HG03558 (cell line): ENCODE data around the gene PNLDC1.

Source experiments
- ATAC-seq: cut with Tn5 transposase; IDR thresholded peaks from one replicate; pipeline ENCODE4 v1.9.1; 2021; ENCODE audit warnings: moderate number of reproducible peaks; ENCODE audit not compliant: unreplicated experiment; ENCODE audit errors: extremely low read depth

The PNLDC1 gene, protein sequence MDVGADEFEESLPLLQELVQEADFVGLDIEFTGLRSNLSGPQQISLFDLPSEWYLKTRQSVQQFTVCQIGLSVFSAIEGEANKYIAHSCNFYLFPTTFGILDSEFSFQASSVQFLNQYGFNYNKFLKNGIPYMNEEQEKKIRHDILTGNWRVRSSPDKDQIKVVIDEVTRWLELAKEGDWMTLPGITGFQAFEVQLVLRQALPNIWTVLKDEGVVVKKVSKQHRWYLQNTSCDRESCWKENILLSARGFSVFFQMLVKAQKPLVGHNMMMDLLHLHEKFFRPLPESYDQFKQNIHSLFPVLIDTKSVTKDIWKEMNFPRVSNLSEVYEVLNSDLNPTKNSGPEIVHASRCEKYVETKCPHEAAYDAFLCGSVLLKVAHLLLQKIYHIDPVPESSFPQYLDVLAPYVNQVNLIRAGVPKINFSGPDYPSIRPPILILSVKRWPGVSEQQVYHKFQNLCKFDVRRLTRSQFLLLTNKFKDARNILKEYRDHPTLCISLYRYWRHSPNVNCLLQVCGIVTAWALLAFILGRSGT

DNA sequence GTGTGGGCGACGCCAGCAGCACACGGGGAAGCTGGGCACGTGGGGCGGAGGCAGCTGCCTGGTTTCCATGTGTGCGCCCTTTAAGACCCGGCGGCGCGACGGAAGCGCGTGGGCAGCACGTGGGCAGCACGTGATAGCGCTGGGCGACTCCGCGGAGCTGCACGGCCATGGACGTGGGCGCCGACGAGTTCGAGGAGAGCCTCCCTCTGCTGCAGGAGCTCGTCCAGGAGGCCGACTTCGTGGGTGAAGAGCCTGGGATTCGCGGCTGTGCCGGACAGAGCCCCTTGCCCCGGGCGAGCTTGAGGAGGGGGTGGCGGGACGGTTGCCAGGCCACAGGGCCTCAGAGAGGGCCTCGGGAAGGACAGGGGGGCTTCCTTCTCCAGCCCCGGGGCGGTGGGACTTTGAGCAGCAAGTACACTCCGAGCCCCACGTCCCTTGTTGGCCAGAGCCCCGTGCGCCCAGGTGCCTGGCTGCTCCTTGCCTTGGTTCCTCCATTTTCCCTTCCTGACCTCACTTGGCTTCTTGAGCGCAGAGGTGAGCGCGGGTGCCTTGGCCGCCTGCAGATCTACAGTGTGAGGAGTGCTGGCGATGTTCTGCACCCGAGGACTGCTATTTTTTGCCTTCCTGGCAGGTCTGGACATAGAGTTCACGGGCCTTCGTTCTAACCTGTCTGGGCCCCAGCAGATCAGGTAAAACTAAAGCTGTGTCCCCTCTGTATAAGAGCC is at the start of gene PNLDC1:
TSS of gene PNLDC1 (plus strand) at position 136 of the 725 bp plus-strand sequence. CDS start at position 168, 32 bp downstream.
- no peak for ATAC-seq

- no peak for ATAC-seq
Measured at GRCh38 chr6:159751448-159751847, 48.6 kb upstream of the PNLDC1 start.

GRCh38 chr6:159753081-159753872 is 46.8 kb upstream of the PNLDC1 start:
- ATAC-seq: no peak

DNA sequence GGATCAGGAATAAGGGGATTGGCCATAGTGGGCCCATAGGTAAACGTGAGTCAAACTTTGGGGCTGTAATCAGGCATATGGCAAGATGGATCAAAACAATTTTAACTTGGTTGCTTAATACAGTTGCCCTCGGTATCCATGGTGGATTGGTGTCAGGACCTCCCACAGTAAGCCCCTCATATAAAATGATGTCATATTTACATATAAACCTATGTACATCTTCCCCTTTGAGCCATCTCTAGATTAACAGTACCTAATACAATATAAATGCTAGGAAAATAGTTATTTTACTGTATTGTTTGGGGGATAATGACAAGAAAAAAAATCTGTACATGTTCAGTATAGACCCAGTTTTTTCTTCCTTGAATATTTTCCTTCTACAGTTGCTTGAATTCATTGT is 45.7 kb upstream of the PNLDC1 start:
- no peak for ATAC-seq

DNA sequence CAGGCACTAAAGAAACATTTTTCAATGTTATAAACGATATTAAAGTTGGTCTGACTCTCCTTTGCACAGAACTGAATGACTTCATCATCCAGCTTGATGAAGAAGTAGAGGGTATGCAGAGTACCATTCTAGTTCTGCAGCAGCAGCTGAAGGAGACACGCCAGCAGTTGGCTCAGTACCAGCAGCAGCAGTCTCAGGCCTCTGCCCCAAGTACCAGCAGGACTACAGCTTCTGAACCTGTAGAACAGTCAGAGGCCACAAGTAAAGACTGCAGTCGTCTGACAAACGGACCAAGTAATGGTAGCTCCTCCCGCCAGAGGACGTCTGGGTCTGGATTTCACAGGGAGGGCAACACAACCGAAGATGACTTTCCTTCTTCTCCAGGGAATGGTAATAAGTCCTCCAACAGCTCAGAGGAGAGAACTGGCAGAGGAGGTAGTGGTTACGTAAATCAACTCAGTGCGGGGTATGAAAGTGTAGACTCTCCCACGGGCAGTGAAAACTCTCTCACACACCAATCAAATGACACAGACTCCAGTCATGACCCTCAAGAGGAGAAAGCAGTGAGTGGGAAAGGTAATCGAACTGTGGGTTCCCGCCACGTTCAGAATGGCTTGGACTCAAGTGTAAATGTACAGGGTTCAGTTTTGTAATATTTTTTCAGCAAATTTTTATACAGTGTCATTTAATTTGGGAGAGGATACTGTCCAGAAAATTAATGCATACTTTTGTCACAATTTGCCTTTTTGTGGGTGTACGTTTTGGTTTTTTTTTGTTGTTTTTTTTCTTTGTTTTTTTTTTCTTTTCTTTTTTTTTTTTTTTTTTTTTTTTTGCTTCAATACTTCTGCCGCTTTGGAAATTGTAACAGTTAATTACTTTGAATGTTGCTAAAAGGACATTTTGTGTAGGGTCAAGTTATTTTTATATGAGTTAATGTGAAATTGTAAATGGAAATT is 44.8 kb upstream of the PNLDC1 start:
- ATAC-seq: no peak

GRCh38 chr6:159756508-159756907 is 43.6 kb upstream of the PNLDC1 start:
- no peak for ATAC-seq

- ATAC-seq: no peak
Measured at GRCh38 chr6:159758031-159759001, 41.8 kb upstream of the PNLDC1 start.

- ATAC-seq: no peak
Measured at GRCh38 chr6:159759645-159760044, 40.4 kb upstream of the PNLDC1 start.

- no peak for ATAC-seq
Measured at GRCh38 chr6:159760602-159761057, 39.4 kb upstream of the PNLDC1 start.

DNA sequence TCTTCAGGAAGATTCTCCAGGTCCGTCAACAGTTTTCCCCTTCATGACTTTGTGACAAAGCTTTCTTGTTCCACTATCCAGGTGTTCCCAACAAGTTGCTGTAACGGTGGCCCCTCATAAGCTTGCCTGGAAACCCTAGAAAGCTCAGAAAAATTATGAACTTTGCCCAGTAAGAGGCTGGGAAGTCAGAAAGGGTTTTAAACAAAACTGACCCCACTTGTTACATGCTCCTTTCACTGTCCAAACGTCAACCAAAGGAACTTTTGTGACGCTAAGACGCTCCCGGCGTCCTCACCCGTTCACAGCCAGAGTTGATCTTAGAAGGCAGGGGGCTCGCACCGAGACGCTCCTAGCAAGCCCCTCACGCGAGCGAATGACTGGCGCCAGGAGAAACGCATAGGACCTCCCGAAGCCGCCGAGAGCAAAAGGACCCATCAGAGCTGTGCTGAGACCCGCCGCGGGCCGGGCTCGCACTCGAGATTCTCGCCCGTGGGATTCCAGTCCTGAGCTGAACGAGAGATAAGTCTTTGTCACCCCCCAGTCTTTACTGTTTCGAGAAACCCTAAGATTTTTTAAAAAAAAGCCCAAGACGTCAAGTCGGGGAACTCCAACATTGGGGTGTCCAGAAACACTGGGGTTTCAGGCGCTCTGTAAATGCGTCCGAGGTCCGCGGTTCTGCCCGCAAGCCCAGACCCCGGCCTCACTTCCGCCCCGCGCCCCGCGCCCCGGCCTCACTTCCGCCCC is 38.8 kb upstream of the PNLDC1 start:
- no peak for ATAC-seq

- peak; percentile 95 for ATAC-seq
Measured at GRCh38 chr6:159761873-159762680, 38.0 kb upstream of the PNLDC1 start, which contains the start of gene ACAT2. Gene ACAT2, plus strand, starts transcription at chr6:159762045. Its CDS starts 43 bp downstream, at chr6:159762088.

- ATAC-seq: no peak
Measured at GRCh38 chr6:159762681-159763293, 37.3 kb upstream of the PNLDC1 start.

DNA sequence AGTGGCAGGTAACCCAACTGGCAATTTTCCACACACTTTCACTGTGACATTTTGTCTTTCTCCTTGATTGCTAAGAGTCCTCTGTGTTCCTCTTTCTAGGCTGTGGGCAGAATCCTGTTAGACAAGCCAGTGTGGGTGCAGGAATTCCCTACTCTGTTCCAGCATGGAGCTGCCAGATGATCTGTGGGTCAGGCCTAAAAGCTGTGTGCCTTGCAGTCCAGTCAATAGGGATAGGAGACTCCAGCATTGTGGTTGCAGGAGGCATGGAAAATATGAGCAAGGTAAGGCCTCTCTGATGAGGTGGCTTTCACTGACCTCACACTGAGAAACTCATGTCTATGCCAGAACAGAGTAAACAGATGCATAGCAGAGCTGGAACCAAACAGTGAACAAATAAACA is 33.2 kb upstream of the PNLDC1 start:
- no peak for ATAC-seq

DNA sequence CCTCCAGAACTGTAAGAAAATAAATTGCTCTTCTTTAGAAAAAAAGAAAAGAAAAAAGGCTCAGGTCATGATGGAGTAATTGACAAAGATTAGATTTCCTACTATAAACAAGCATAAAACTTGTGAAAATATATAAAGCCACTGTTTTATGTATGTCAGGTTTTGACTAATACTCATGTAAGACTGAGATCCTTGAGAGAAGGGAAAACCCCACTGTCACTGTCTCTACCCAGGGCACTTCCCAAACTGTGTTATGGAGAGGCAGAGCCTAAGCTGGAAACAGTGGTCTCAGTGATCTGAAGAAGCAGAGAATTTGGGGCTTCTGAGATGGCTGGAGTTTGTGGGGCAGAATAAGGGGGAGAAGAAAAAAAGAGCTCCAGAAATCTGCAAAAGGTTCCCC is 30.6 kb upstream of the PNLDC1 start:
- no peak for ATAC-seq

GRCh38 chr6:159772196-159772595 is 27.9 kb upstream of the PNLDC1 start:
- ATAC-seq: no peak

GRCh38 chr6:159777240-159777904 is 22.7 kb upstream of the PNLDC1 start:
- no peak for ATAC-seq
